COLO668 (cell line): Measurements from ENCODE around the gene MATK.

ENCODE experiments used
- DNase-seq: peaks from one replicate; lab custom pipeline; 2025; ENCODE audit not compliant: unreplicated experiment; lab: John Stamatoyannopoulos, UW

Gene MATK, protein sequence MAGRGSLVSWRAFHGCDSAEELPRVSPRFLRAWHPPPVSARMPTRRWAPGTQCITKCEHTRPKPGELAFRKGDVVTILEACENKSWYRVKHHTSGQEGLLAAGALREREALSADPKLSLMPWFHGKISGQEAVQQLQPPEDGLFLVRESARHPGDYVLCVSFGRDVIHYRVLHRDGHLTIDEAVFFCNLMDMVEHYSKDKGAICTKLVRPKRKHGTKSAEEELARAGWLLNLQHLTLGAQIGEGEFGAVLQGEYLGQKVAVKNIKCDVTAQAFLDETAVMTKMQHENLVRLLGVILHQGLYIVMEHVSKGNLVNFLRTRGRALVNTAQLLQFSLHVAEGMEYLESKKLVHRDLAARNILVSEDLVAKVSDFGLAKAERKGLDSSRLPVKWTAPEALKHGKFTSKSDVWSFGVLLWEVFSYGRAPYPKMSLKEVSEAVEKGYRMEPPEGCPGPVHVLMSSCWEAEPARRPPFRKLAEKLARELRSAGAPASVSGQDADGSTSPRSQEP

DNA sequence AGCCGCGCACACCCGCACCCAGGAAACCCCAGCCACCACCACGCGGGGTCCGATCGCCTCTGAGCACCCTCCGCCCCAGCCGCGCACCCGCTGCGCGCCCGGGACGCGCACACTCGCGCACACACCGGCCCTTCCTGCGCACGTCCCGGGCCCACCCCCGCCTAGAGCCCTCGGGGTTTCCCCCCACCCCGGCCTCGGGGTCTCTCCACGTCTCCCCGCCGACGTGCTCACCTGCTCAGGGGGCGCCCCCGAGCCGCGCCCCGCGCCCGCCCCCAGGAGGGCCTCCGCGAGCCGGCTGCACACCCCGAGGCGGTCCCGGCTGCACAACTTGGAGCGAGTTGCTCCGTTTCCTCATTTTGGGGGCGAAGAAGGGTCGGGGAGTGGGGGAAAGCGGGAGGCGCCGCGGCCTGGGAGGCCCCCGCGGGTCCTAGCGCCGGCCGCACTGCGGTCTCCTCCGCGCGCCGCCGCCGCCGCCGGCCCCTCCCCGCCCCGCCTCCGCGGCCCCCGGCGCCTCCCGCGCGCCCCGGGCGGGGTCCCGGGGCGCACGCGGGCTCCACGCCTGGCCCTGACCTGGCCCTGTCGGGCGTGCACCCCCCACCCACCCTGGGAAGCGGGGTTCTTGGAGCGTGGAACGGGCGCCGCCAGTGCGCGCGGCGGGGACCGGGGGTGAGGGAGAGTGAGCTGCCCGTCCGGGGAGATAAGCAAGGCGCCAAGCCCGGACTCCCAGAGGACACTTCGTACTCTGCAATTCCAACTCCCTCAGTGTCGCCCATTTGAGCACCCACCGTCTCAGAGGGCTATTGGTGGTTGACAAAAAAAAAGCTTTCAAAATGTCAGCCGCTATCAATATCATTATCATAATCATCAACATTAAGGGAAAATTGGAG lies at the start of gene MATK:
Gene MATK, minus strand, starts transcription at position 444 of the 887 bp plus-strand sequence. CDS start 1,246 bp downstream, outside the sequence.
- DNase-seq, result no peak

DNA sequence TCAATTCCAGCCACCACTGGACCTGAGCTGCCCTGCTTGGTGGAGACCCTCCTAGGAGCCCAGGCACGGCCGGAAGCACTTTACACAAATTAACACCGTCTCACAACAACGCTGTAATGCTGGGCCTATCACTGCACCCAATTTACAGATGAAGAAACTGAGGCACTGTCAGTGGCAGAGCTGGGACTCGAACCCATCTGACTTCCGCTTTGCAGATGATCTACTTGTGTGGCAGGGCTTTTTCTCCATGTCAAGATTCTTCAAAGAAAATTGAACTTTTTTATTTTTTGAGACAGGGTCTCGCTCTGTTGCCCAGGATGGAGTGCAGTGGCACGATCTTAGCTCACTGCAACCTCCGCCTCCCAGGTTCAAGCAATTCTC lies 48.9 kb upstream of the MATK start:
- no peak for DNase-seq

DNA sequence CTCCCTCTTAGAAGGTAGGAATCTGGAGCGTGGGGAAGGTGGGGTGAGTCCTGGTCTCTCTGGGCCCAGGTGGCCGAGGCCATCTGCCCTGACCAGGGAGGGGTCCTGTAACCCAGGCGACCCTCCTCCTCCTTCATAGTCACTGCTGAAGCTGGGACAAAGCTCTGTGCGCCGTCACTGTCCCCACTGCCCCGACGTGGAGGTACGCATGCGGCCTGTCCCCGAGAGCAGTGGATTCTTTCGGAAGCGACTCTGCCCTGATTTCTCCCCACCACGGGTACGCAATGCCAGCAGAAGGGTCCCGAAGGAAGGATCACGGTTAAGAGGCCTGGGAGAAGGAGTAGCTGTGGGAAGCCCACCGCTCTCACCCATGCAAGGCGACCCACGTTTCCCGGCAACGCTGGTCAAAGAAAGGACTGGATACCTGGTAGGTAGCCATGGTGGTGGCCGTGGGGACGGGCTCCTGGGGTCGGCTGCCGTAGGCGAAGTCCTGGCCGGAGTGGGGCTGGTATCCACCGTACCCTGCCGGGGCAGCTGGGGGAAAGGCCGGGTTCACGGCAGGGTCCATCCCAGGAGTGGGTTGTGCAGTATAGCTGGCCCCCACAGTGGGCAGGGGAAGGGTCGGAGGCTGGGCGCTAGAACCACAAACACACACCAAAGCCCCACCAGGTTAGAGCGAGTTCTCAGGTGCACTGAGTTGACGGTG lies 48.3 kb upstream of the MATK start:
- no peak for DNase-seq

DNA sequence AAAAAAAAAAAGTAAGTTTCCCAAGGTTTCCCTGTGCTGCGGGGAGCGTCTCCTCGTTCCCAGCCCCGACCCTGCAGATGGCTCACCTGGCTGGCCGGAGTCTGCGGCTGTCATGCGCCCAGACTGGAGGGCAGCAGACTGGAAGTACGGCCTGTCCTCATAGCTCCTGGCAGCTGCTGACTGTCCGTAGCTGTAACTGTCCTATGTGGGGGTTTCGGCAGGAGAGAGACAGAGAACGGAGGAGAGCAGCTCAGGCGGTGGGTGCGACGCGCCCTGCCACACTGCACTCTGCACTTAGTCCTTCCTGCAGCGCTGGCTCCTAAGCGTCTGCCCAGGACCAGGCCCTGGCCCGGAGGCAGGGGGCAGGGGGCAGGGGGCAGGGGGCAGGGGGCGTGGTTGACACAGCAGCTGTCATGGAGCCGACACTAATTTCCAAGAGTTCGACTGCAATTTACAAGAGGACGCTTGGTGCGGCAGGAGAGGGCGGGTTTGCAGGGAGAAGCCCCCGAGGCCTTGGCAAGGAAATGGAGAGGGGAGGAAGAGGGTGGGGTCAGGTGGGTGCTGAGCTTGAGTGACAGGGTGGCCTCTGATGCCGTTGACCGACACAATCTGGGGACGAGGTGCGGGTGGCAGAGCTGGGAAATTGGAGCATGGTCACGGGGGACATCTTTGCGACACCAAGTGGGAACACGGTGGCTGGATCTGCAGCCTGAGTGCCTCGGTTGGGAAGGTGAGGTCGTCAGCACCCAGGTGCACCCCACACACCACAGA lies 47.6 kb upstream of the MATK start:
- DNase-seq, result no peak

DNA sequence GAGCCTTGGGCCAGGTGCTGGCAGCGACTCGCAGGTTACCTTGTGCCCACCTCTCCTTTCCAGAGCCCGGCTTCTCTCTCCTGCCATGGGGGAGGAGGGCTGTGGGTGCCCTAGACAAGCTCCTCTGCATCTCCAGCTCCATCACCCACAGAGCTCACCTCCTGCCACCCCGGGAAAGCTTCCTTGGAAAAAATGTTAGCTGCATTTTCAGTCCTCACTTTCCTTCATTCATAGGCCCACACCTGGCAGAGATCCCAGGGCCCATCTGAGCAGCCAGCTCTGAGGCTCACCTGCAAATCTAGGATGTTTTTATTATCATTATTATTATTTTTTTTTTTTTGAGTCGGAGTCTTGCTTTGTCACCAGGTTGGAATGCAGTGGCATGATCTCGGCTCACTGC lies 45.8 kb upstream of the MATK start:
- DNase-seq, result no peak

DNA sequence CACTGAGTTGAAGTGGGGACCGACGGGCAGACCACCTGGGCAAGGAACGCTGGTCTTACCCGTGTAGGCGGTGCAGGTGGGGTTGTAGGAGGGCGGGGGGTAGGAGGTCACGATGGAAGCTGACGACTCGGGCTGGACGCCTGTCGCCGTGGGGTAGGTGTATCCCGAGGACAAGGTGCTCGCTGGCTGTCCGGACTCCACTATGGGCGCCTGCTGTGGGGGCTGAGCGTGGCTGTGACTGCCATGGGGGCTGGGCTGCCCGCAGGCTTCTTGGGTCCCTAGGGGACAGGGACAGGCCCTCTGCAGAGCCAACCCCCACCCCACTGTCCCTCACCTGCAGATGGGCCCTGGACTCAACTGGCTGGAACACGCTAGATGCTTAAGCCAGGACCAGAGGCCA lies 45.4 kb upstream of the MATK start:
- no peak for DNase-seq

DNA sequence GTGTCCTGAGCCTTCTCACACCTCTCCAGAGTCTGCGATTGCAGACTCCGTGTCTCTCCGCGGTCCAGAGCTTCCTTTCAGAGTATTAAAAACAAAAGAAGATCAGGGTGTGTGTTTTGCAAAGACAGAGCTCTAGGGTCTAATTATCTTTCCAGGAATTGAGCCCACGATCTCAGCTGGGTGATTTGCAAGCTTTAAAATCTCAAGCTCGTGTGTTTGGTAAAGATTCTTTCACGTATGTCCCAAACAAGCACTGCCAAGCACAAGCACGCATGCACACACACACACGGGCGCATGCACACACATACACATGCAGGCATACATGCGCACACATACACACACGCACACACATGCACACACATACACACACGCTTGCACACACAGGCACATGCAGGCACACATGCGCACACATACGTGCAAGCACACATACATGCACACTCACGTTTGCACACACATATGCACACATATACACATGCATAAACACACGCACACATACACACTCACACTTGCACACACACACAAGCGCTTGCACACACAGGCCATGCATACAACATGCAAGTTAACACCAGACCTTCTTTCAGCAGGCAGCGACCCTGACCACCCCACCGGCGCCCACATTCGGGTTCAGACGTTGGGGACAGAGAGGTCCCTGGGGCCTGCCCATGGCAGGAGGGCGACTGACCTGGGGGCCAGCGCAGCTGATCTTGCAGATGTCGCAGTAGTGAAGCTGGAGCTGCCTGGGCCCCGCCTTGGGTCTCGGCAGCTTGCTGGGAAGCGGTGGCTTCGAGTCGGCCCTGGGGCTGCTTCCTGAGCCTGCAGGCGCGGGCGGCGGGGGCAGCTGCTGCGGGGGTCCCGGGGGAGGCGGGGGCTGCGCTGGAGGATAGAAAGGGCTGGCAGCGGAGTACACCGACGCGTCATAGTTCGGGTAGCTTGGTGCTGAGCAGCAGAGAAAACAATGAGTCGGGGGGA lies 44.7 kb upstream of the MATK start:
- DNase-seq, result no peak

DNA sequence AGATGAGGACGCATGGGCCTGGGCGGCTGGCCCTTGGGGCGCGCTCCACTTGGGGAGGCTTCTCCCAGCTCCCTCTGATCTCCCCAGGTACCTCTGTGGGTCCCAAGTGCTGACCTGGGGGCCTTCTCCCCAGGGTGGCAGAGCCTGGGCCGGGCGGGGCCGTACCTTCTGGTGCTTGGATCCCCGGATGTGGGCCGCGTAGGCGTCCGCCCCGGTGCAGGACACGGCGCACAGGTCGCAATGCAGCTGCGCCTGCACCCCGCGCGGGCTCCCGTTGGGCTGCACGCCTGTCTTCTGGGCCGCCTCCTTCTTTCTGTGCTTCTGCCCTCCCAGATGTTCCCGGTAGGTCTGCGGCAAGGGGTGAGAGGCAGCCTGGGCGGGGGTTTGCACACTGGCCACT lies 41.1 kb upstream of the MATK start:
- DNase-seq, result no peak

DNA sequence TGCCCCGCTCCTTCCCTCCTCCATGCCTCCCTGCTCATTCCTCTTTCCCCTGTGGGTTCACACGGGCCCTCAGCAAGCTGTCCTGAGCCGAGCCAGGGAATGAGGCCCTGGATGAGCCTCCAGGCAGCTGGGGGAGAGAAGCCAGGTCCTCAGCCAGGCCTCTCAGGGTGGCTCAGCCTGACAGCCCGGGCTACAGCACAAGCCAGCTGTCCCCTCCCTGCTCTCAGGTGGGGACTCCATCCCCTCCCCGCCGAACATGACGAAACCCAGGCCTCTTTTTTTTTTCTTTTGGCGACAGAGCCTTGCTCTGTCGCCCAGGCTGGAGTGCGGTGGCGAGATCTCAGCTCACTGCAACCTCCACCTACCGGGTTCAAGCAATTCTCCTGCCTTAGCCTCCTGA lies 40.0 kb upstream of the MATK start:
- no peak for DNase-seq

DNA sequence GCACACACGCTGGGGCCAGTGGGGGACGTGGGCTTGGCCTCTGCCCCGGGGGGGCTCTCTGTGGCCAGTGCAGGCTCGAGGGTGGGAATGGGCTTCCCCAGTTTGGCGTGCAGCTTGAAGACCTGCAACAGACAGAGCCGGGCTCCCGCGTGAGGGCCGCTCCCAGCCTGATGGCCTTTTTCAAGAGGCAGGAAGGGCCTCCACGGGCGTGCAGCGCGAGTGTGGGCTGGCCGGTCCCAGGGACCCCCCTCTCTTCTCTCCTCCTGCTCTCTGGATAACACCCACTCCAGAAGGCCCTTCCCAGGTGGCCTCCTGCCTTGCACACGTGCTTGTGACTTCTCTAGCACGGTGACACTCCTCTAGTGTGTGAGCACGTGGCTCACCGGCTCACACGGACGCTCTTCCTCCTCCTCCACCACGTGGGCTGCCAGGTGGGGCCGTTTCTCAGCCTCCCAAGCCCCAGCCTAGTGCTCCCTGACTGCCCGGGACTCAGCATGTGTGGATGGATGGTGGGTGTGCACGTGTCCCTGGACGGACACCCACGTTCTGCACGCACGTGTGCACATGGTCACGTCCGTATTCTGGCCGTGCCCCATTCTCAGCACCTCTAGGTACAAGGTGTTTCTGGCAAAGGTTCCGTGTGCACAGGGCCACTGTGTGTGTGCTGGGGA lies 39.2 kb upstream of the MATK start:
- DNase-seq, result no peak

DNA sequence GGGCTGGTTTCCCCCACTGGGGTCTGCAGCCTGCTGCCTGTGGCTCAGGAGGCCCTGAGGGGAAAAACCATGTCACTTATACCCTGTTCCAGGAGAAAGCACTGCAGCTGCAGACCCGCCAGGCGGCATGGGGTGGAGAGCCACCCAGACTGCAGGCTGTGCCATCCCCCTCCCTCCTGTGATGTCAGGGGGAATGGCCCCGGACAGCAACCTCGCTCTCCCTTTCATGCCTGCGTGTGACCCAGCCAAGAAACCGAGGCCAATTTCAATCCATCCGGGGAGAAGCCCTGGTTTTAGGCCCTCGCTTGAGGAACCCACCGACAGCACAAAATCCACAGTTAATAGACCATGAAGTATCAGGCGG lies 37.2 kb upstream of the MATK start:
- no peak for DNase-seq

DNA sequence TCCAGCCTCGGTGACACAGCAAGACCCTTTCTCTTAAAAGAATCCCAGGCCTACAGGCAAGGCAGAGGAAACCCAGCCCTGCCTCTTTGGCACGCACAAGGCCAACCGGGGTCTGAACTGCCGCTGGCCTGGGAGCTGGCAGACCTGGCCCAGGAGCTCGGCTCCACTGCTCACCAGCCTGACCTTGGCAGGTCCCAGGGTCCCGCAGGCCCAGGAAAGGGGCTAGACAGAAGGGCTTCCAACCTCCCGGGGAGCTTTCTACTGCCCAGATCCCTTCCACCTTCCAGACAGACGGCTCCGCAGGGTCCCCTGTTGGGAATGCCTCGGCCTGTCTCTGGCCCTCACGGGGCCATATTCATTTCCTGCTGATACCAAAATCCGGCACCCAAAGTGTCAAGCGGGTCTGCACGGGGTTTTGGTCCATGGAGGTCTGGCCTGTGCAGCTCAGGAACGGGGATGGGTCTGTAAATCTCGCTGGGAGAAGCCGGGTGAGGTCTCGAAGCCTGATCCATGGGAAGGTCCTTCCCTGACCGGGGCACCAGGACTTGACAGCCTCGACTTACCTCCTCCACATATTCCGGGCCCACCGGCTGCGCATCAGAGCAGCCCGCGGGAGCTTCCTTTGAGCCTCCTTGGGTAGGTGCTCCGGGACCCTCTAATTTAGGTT lies 36.6 kb upstream of the MATK start:
- DNase-seq, result no peak

DNA sequence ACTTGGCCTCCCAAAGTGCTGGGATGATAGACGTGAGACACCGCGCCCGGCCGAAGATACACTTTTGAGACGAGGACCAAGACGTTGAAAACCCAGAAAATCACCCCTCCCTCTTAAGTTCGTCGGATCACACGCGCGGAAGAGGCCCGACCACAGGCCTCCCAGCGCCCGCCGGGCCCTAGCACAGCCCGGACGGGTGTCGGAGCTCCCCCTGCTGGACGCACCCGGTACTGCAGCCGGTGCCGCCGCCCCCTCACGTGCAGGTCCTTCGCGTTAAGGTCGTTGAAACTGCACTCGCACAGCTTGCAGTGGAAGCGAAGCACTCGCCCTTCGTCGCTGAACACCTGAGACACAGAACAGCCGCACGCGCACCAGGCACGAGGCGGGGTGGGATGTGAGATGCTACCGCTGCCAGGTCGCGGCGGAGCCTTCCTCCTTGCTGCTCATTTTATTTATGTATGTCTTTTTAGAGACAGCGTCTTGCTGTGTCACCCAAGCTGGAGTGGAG lies 35.7 kb upstream of the MATK start:
- peak; percentile 44 for DNase-seq

DNA sequence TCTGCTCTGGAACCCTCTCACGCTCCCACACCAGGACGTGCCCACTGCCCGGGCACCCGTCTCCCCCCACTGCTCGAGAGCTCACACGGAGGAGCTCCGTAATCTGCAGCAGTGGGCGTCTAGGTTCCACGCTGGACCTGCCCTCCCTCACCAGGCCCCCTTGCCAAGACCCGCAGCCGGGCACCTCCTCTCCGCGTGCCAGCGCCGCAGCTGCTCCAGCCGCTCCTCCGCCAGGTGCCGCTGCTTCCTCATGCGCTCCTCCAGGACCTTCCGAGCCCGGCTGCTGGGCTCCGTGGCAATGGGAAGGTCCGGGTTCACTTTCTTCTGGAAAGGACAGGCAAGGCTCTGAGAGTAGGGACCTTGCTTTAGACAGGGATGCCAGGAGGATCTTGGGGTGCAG lies 35.0 kb upstream of the MATK start:
- peak; percentile 70 for DNase-seq

DNA sequence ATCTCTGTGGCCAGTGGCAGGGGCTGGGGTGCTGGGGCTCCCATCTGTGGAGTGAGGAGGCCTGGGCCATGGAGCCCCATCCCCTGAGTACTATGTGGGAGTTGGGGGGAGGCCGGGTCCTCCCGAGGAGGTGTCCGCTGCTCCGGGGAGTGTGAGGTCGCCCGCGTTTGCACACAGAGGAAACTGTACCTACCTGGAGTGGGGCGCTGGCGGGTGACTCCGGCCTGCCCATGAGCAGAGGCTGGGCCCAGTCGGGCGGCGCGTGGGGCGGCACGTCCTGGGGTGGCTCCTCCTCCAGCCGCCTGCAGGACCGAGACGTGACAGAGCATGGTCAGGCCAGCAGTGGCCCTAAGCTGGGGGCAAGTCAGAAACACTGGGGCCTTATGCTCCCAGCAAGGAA lies 33.8 kb upstream of the MATK start:
- DNase-seq, result no peak

DNA sequence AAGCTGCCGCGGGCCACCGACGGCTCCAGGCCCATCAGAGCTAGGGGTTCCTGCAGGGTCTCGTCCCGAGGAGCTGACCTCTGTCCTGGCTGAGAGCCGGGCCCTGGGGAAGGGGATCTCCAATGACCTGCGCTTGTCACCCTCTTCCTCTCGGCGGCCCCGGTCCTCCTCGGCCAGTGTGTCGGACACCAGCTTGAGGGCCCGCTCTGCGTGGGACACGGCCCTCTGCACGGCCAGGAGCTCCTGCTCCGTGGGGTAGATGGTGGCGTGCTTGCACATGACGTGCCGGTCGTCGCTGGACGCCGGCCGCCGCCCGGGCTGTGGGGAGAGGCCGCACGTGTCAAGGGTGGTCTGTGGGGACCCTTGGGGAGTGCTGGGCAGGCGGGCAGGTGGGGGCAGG lies 32.7 kb upstream of the MATK start:
- no peak for DNase-seq

DNA sequence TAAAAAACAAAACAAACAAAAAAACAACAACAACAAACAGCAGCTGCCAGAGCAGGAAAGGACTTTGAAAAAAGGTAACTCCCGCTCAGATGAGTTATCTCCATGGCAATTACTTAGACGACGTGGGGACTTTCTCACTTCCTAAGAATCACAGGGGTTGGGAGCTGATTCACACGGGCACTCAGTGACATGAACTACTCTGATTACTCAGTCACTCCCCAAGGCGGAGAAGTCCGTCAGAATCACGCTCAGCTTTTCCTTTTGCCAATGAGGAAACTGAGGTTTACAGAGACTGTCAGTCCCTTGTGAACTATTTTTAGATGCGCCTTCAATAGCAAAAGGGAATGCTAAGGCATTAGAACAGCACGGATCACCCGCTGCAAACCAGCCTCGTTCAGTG lies 32.3 kb upstream of the MATK start:
- DNase-seq, result no peak

DNA sequence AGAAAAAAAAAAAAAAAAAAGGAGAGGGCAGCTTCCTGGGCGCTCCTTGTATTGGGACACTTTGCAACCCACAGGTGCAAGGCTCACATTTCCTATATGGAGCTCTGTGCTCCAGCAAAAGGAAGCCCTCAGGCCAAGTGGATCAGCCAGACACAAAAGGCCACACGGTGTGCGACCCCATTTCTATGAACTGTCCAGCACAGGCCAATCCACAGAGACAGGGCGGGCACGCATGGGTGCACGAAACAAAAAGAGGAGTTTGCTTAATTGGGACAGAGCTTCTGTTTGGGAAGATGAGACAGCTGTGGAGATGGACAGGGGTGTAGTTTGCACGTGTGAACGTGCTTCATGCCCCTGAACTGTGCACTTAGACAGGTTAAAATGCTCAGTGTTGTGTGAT lies 31.6 kb upstream of the MATK start:
- no peak for DNase-seq
